Upper lobe of left lung (tissue), 6 donors: ENCODE data around the gene LMOD1. TPM values are rescaled to one million over a fixed set of nuclear protein-coding genes. Genes with fewer than 3 reads are reported as not detected.

Source experiments
- ATAC-seq, 2 donors: fragments of 200-7000 bp; cut with Tn5 transposase; one replicate each; pipeline ENCODE4 v1.9.1; 2022; ENCODE audit warnings: mild to moderate bottlenecking in 2 of 2, moderate library complexity in 2 of 2; ENCODE audit not compliant: low FRiP score in 2 of 2
- DNase-seq, 2 donors: peaks; one replicate each; pipeline ENCODE4 v3.0.0-alpha.2; 2019 to 2020
- H3K27ac ChIP-seq, 4 donors: fragments of 200-600 bp; sonication (generic); one replicate each; pipeline ENCODE4 v1.5.1; 2016 to 2019
- H3K27me3 ChIP-seq, 4 donors: fragments of 200-600 bp; sonication (generic); one replicate each; pipeline ENCODE4 v1.5.1; 2017 to 2019
- H3K36me3 ChIP-seq, 4 donors: fragments of 200-600 bp; sonication (generic); one replicate each; pipeline ENCODE4 v1.5.1; 2016 to 2019
- H3K4me1 ChIP-seq, 4 donors: fragments of 200-600 bp; sonication (generic); one replicate each; pipeline ENCODE4 v1.5.1; 2018 to 2019
- H3K4me3 ChIP-seq, 4 donors: fragments of 200-600 bp; sonication (generic); one replicate each; pipeline ENCODE4 v1.5.1; 2017 to 2019; ENCODE audit warnings: mild to moderate bottlenecking in 2 of 4, moderate library complexity in 1 of 4
- H3K9me3 ChIP-seq, 4 donors: fragments of 200-600 bp; sonication (generic); one replicate each; pipeline ENCODE4 v1.5.1; 2018 to 2019
- EP300 ChIP-seq, 4 donors: sonication (generic); formaldehyde crosslinking; IDR thresholded peaks; one replicate each; pipeline ENCODE4 v1.5.1; 2017; ENCODE audit warnings: antibody characterized with exemption in 4 of 4, control low read depth in 2 of 4
- POLR2A ChIP-seq, 4 donors: fragments of 450-650 bp; IDR thresholded peaks; one replicate each; pipeline ENCODE4 v1.5.1; 2016 to 2017; ENCODE audit warnings: antibody characterized with exemption in 4 of 4, mild to moderate bottlenecking in 2 of 4
- POLR2AphosphoS5 ChIP-seq, 2 donors: sonication (generic); formaldehyde crosslinking; IDR thresholded peaks; one replicate each; pipeline ENCODE4 v1.5.1; 2017; ENCODE audit warnings: antibody characterized with exemption in 2 of 2
- WGBS, 2 donors: methylation state at CpG; one replicate each; pipeline ENCODE4 v1.1.5; 2017 to 2018; 5-methylcytosine and 5-hydroxymethylcytosine counted together
- total RNA-seq, 6 donors: library from RNA; depleted of rRNA in 4 of 6; stranded (reverse); fragments of >200 nt in 4 of 6; gene quantifications; one replicate each; pipeline versions ENCODE4 v1.1.0 to v1.2.1, GENCODE V29; 2016 to 2021
- TF ChIP-seq, protein P1 (sequence below), 6 experiments: fragments of 450-650 bp in 4 of 6; fragments of 200-600 bp in 2 of 6; sonication (generic) in 2 of 6; IDR thresholded peaks; one replicate each; pipeline ENCODE4 v1.5.1; 2016 to 2019; ENCODE audit warnings: antibody characterized with exemption in 6 of 6
- donor health status: DM: no; HTN: no; CAD: no; lungs with moderate emphysema.
- donor health status: DM: no; HTN: yes; CAD: no; lungs with severe emphysema.

Gene LMOD1
- total RNA-seq, 6 donors from 2014 or later, result 16.6 to 28.1 (median 22.9) TPM

DNA sequence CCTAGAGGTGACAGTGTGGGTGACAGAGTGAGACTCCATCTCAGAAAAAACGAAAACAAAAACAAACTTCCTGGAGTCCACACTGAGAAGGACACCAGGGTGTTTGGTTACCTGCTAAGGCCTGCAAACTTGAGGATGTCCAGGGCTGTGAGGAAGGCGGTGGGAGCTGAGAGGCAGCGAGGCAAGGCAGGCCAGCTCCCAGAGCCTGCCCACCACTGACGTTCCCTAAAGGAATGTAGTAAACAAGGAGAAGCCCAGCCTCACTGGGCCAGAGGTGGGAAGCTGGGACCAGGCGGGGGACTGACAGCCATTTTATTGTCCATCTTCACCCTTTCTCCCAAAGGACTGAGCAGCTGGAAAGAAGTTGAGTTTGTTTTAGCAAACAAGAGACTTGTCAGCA, 33.5 kb downstream of the LMOD1 start:
- 62 to 70% methylated on average over 5 of the region's 5 CpGs for WGBS, 2 donors
- Histone ChIP-seq H3K9me3 (no peaks in the 10 kb centered on the region), H3K36me3 (no peaks in the 10 kb centered on the region), H3K4me1 (peaks cover 6 to 19% (median 10%) of the 10 kb centered on the region in 4 donors), H3K27me3 (no peaks in the 10 kb centered on the region), H3K27ac (no peak overlapping the region), H3K4me3 (no peak overlapping the region)
- DNase-seq (no peak), ATAC-seq (no peak)
- no peak for TF ChIP-seq EP300 (IDR thresholded peaks at IDR 0.05)
- TF ChIP-seq POLR2A (IDR thresholded peaks at IDR 0.05), result no peak
- TF ChIP-seq, protein P1, sequence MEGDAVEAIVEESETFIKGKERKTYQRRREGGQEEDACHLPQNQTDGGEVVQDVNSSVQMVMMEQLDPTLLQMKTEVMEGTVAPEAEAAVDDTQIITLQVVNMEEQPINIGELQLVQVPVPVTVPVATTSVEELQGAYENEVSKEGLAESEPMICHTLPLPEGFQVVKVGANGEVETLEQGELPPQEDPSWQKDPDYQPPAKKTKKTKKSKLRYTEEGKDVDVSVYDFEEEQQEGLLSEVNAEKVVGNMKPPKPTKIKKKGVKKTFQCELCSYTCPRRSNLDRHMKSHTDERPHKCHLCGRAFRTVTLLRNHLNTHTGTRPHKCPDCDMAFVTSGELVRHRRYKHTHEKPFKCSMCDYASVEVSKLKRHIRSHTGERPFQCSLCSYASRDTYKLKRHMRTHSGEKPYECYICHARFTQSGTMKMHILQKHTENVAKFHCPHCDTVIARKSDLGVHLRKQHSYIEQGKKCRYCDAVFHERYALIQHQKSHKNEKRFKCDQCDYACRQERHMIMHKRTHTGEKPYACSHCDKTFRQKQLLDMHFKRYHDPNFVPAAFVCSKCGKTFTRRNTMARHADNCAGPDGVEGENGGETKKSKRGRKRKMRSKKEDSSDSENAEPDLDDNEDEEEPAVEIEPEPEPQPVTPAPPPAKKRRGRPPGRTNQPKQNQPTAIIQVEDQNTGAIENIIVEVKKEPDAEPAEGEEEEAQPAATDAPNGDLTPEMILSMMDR (IDR thresholded peaks at IDR 0.05), result no peak
- TF ChIP-seq POLR2AphosphoS5 (IDR thresholded peaks at IDR 0.05), result no peak

- TF ChIP-seq POLR2A (IDR thresholded peaks at IDR 0.05), result no peak
- TF ChIP-seq, protein P1 (IDR thresholded peaks at IDR 0.05), result no peak
- TF ChIP-seq POLR2AphosphoS5 (IDR thresholded peaks at IDR 0.05), result no peak
- no peak for TF ChIP-seq EP300 (IDR thresholded peaks at IDR 0.05)
- no peaks in the 10 kb centered on the region for H3K36me3 ChIP-seq
- no peaks in the 10 kb centered on the region for H3K9me3 ChIP-seq
- 76 to 80% methylated on average over 4 of the region's 4 CpGs for WGBS, 2 donors
- ATAC-seq (no peak), DNase-seq (no peak)
- no peaks in the 10 kb centered on the region for H3K27me3 ChIP-seq
- H3K4me3 ChIP-seq, result no peak overlapping the region
- H3K27ac ChIP-seq, result no peak overlapping the region
- peaks cover 5 to 11% (median 6%) of the 10 kb centered on the region in 4 donors for H3K4me1 ChIP-seq
Observed at GRCh38 chr1:201911826-201912571, 34.3 kb downstream of the LMOD1 start.

DNA sequence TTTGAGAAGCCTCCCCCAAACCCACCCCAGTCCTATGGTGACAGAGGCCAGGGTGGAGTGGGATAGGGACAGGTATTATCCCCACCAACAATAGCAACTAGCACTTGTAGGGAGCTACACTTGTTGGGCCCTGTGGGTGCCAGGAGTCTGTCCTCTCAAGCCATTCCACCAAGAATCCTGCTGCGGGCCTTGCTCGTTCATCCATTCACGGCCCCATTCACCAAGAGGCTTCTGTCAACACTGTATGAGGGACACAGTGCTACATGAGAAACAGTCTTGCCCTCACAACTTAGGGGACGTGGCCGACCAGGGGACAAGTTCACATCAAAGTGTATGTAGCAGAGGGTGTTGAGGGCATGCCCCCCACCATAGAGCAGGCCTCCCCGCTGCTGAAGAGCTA, 38.7 kb downstream of the LMOD1 start:
- ATAC-seq (no peak), DNase-seq (no peak)
- Histone ChIP-seq H3K9me3 (no peaks in the 10 kb centered on the region), H3K4me1 (peaks cover 0 to 7% (median 0%) of the 10 kb centered on the region in 4 donors), H3K4me3 (no peak overlapping the region), H3K27ac (peak overlapping the region in 1 of 4 donors; percentile 27), H3K36me3 (no peaks in the 10 kb centered on the region), H3K27me3 (no peaks in the 10 kb centered on the region)
- WGBS, 2 donors, result 86 to 96% methylated on average over 3 to 6 of the region's 6 CpGs
- TF ChIP-seq POLR2AphosphoS5 (IDR thresholded peaks at IDR 0.05), result no peak
- TF ChIP-seq, protein P1 (IDR thresholded peaks at IDR 0.05), result no peak
- TF ChIP-seq POLR2A (IDR thresholded peaks at IDR 0.05), result no peak
- TF ChIP-seq EP300 (IDR thresholded peaks at IDR 0.05), result no peak

- TF ChIP-seq, protein P1 (IDR thresholded peaks at IDR 0.05), result no peak
- TF ChIP-seq EP300 (IDR thresholded peaks at IDR 0.05), result no peak
- no peak for TF ChIP-seq POLR2A (IDR thresholded peaks at IDR 0.05)
- TF ChIP-seq POLR2AphosphoS5 (IDR thresholded peaks at IDR 0.05), result no peak
- WGBS, 2 donors, result 92 to 100% methylated on average over 3 of the region's 3 CpGs
- H3K27ac ChIP-seq, result peak overlapping the region in 3 of 4 donors; percentile 22 to 27 (median 27)
- no peaks in the 10 kb centered on the region for H3K9me3 ChIP-seq
- H3K4me3 ChIP-seq, result no peak overlapping the region
- no peak for ATAC-seq
- no peak for DNase-seq
- peaks cover 0 to 7% (median 0%) of the 10 kb centered on the region in 4 donors for H3K4me1 ChIP-seq
- no peaks in the 10 kb centered on the region for H3K36me3 ChIP-seq
- H3K27me3 ChIP-seq, result no peaks in the 10 kb centered on the region
Observed at GRCh38 chr1:201906336-201906735, 40.0 kb downstream of the LMOD1 start.
